ENCODE data around the gene TPM4.
"Not testable (repeated sequence)": the region's sequence is repeated elsewhere in the genome, so short reads cannot be mapped to it uniquely, and the experiment has no call there.

TPM4 gene

GRCh38 chr19:16074488-16075365, 1.6 kb upstream of the TPM4 start:
- no peak for DNase-seq

GRCh38 chr19:16075430-16076153, 703 bp upstream of the TPM4 start:
- no peak for DNase-seq

GRCh38 chr19:16076958-16077611, 790 bp downstream of the TPM4 start:
- peak; percentile 71 for DNase-seq

GRCh38 chr19:16077984-16078758, 1.9 kb downstream of the TPM4 start:
- DNase-seq, result peak; percentile 86

- DNase-seq, result peak; percentile 94
These were observed 2.7 kb downstream of the TPM4 start for GRCh38 chr19:16078759-16079707.

GRCh38 chr19:16084067-16084685, 7.9 kb downstream of the TPM4 start:
- DNase-seq, result no peak

- DNase-seq, result no peak
These were observed 8.8 kb downstream of the TPM4 start for GRCh38 chr19:16085115-16085514.

GRCh38 chr19:16087404-16087803, 11.1 kb downstream of the TPM4 start:
- DNase-seq, result not testable (repeated sequence)

GRCh38 chr19:16087940-16088339, 11.6 kb downstream of the TPM4 start:
- no peak for DNase-seq

- no peak for DNase-seq
These were observed 12.2 kb downstream of the TPM4 start for GRCh38 chr19:16088351-16089009.

GRCh38 chr19:16089010-16089846, 12.9 kb downstream of the TPM4 start:
- no peak for DNase-seq

GRCh38 chr19:16091546-16092475, 15.5 kb downstream of the TPM4 start:
- no peak for DNase-seq

GRCh38 chr19:16094360-16095070, 18.2 kb downstream of the TPM4 start:
- DNase-seq, result no peak

- DNase-seq, result no peak
These were observed 18.8 kb downstream of the TPM4 start for GRCh38 chr19:16095071-16095571.

- no peak for DNase-seq
These were observed 20.1 kb downstream of the TPM4 start for GRCh38 chr19:16096280-16096855.

- DNase-seq, result no peak
These were observed 22.1 kb downstream of the TPM4 start for GRCh38 chr19:16098416-16098768.

GRCh38 chr19:16098821-16099220, 22.5 kb downstream of the TPM4 start:
- no peak for DNase-seq
